GM12878 (cell line): Measurements from ENCODE around the gene RALGPS1. TPM values are rescaled to one million over a fixed set of nuclear protein-coding genes. Genes with fewer than 3 reads are reported as not detected.

Experiments used
- MYC ChIP-seq: IDR thresholded peaks from 2 replicates; pipeline ENCODE4 v1.6.1; 2011; ENCODE audit warnings: mild to moderate bottlenecking, low read length, moderate library complexity, inconsistent platforms; ENCODE audit not compliant: insufficient read depth, insufficient replicate concordance, insufficient read length, severe bottlenecking
- SIN3A ChIP-seq: IDR thresholded peaks from 2 replicates; pipeline ENCODE4 v1.6.1; 2012; ENCODE audit warnings: low read depth, low read length, improper control_type of control experiment
- SPI1 ChIP-seq: IDR thresholded peaks from 2 replicates; pipeline ENCODE4 v1.6.1; 2011; ENCODE audit warnings: low read depth, mild to moderate bottlenecking, low read length, moderate library complexity, borderline replicate concordance; ENCODE audit not compliant: insufficient read depth
- ZNF687 ChIP-seq: fragments of 450-650 bp; IDR thresholded peaks from 2 replicates; pipeline ENCODE4 v1.6.1; 2017; ENCODE audit warnings: mild to moderate bottlenecking, moderate library complexity
- polyA plus RNA-seq, 11 experiments: library from polyadenylated mRNA; depleted of rRNA in 4 of 11; unstranded in 6 of 11; stranded (reverse) in 5 of 11; fragments of >200 nt; fragmentation: Nextera tagmentation in 4 of 11; fragmentation: Illumina TruSeq in 1 of 11; extraction: Ambion mirVana in 4 of 11; extraction: Trizol in 1 of 11; gene quantifications; 1 replicate in 1 of 11; 2 replicates in 10 of 11; pipeline versions ENCODE4 v1.2.1 to v1.2.3, GENCODE V29; 2011 to 2016; ENCODE audit warnings: inconsistent platforms in 2 of 11, missing spikeins in 2 of 11, low read depth in 1 of 11
- total RNA-seq, 4 experiments: library from RNA; depleted of rRNA in 3 of 4; stranded (reverse); fragments of >200 nt in 3 of 4; fragmentation: Illumina TruSeq in 1 of 4; extraction: Trizol in 1 of 4; gene quantifications; 2 replicates each; pipeline versions ENCODE4 v1.2.1 to v1.2.3, GENCODE V29; 2013 to 2021
- TF ChIP-seq, protein P1 (sequence below): IDR thresholded peaks from 2 replicates; pipeline ENCODE4 v1.6.1; 2012; ENCODE audit warnings: improper control_type of control experiment, low read depth, low read length; ENCODE audit not compliant: insufficient replicate concordance

Gene RALGPS1
- total and polyA plus RNA-seq, 10 of the 15 experiments (the other 5 are each of a cell fraction or from before 2014, with no cell fraction given), result 0.13 to 5.6 (median 2.7) TPM

DNA sequence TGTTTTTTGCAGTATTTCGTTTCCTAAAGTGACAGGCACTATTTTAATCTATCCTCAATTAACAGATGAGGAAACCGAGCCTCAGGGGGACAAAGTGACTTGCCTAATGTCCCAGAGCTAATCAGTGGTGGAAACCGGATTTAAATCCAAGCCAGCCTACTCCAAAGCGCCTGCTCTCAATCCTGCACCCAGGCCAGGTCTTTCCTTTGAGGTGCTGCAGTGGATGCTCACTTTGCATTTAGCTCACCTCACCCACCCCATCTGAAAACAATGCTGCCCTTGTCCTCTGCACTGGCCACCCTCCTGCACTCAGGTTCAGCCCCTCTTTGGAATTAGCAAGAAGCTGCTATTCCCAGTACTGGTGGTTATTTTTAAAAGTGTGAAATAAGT lies 191.9 kb downstream of the RALGPS1 start (continued):
- TF ChIP-seq, protein P1, sequence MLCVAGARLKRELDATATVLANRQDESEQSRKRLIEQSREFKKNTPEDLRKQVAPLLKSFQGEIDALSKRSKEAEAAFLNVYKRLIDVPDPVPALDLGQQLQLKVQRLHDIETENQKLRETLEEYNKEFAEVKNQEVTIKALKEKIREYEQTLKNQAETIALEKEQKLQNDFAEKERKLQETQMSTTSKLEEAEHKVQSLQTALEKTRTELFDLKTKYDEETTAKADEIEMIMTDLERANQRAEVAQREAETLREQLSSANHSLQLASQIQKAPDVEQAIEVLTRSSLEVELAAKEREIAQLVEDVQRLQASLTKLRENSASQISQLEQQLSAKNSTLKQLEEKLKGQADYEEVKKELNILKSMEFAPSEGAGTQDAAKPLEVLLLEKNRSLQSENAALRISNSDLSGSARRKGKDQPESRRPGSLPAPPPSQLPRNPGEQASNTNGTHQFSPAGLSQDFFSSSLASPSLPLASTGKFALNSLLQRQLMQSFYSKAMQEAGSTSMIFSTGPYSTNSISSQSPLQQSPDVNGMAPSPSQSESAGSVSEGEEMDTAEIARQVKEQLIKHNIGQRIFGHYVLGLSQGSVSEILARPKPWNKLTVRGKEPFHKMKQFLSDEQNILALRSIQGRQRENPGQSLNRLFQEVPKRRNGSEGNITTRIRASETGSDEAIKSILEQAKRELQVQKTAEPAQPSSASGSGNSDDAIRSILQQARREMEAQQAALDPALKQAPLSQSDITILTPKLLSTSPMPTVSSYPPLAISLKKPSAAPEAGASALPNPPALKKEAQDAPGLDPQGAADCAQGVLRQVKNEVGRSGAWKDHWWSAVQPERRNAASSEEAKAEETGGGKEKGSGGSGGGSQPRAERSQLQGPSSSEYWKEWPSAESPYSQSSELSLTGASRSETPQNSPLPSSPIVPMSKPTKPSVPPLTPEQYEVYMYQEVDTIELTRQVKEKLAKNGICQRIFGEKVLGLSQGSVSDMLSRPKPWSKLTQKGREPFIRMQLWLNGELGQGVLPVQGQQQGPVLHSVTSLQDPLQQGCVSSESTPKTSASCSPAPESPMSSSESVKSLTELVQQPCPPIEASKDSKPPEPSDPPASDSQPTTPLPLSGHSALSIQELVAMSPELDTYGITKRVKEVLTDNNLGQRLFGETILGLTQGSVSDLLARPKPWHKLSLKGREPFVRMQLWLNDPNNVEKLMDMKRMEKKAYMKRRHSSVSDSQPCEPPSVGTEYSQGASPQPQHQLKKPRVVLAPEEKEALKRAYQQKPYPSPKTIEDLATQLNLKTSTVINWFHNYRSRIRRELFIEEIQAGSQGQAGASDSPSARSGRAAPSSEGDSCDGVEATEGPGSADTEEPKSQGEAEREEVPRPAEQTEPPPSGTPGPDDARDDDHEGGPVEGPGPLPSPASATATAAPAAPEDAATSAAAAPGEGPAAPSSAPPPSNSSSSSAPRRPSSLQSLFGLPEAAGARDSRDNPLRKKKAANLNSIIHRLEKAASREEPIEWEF, result no peak
- TF ChIP-seq SIN3A, result no peak
- TF ChIP-seq SPI1, result no peak
- TF ChIP-seq ZNF687, result no peak
- TF ChIP-seq MYC, result no peak
